NCI-H2196 treated with DMSO at 0.1 percent for 48 hours (cell line): ENCODE results near the gene GAS6.
A peak's percentile ranks its signal among the peaks of the same experiment; 100 is the strongest.

Experiments
- DNase-seq: peaks from one replicate; lab custom pipeline; 2025; ENCODE audit not compliant: unreplicated experiment; lab: John Stamatoyannopoulos, UW

Gene GAS6

DNA sequence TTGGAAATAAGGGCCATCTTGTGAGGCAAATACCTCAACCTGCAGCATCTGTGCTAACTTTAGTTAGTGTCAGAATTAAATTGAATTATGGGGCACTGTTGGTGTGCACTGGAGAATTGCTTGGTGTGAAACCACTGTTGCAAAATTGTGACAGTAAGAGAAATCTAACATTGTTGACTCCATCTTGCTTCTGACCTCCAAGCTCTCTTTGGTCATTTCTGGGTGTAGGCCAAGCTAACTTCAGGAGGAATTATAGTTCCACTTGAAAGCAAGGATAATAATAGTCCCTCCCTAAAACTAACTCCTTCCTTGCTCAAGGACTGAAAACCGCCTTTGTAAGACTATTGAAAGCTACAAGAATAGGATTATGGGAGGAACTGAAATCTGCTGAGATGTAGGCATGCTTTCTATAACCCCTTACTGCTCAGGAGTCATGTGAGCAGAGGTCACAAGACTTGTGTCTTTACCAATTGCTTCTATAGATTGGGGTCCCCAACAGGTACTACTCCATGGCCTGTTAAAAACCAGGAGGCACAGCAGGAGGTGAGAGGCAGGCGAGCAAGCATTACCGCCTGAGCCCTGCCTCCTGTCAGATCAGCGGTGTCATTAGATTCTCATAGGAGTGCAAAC lies 24.9 kb upstream of the GAS6 start:
- no peak for DNase-seq

DNA sequence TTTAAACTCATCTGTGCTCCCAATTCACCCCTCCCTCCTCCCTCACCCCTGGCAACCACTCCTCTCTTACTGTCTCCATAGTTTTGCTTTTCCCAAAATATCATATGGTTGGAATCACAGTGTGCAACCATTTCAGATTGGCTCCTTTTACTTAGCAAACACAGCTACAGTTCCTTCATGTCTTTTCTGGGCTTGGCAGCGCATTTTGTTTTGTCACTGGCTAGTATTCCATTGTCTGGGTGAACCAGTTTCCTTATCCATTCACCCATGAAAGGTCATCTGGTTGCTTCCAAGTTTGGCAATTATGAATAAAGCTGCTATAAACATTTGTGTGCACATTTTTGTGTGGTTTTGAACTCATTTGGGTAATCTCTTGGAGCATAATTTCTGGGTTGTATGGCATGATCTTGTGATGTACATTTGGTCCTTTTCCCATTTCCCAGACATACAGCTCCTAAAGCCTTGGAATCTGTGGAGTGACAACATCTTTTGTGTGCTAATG lies 23.9 kb upstream of the GAS6 start:
- DNase-seq: peak; percentile 18

DNA sequence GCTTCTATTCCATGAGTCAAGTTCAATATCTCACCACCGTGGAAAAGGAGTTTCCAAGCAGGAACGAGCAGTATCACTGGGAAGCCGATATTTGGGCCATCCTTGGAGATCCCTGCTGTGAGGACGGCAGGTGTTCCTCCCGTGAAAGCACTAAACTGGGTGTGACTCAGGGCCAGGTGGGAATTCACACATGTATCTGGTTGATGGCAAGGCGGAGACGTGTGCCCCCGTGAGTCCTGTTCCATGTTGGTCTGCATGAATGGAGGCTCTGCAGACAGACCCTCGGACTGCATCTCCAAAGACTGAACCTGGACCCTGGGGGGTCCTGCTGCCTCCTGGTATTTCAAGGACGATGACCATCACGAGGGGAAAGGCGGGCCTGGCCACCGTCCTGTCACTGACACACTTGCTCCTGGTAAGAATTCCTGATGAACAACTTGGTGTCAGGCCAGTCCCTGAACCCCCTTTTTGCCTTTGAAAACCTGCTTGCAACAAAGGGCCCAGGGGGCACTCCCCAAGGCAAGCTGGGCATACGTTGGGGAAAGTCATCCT lies 22.8 kb upstream of the GAS6 start:
- no peak for DNase-seq

DNA sequence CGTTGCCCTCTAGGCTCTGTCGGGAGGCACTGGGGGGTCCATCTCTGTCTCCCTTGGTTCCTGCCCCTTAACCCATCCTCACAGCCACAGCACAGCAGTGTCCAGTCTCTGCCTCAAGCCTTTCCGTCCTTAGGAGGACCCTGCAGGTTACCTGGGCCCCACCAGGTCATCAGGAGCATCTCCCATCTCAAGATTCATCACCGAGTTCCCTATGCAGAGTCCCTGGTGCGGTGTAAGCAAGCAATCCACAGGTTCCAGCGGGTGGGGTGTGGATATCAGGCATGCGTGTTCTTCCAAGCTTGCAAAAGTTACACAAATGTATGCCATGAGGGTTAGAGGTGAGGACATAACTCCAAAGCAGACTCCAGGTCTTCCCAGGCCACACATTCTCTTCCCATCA lies 20.9 kb upstream of the GAS6 start:
- DNase-seq: no peak

DNA sequence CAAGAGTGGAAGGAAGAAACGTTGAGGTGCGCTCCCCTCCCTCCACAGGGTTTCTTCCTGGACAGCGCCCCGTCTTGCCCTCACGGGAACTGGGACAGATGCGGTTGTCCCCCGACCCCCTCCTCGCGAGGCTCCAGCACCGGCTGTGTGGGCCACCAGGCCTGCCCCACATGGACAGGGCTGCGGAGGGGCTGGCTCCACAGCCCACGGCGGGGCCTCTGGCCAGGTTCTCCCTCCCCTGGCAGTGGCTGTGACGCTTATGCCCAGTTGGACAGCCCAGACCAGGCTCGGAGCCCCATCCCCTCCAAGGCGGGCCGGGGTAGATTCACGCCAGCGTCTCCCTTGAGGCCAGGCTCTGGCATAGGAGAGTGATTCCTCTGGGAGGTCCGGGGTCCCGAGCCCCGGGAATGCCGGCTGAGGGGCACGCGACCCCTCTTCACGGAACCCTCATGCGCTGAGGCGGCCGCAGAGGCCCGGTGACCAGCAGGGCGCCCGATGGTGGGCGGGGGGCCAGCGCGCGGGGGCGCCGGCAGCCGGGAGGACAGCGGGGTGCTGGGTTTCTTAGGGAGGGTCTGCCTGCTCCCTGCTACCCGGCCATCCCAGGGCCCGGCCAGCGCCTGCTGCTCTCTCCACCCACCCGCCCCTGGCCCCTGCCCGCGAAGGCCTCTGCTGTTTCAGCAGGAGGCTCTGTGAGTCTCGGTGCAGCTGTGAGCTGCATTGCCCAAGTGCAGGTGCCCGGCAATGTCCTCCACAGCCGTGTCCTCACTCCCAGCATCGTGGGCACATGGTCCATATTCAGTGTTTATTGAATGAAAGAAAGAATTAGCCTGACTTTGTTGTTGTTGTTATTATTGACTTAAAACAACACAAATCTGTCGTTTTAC lies 20.3 kb upstream of the GAS6 start:
- DNase-seq: no peak

DNA sequence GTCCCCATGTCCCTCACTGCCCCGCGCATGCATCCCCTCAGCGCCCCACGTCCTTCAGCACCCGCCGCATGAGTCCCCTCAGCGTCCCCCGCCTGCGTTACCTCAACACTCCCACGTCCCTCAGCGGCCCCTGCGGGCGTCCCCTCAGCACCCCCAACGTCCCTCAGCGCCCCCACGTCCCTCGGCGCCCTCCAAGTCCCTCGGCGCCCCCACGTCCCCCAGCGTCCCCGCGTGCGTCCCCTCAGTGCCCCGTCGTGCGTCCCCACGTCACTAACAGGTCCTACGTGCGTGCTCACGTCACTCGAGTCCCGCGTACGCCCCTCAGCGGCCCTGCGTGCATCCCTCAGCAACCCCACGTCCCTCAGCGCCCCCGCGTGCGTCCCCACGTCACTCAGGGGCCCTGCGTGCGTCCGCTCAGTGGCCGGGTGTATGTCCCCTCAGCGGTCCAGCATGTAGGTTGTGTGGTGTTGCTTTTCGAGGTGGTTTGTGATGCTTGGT lies 19.5 kb upstream of the GAS6 start:
- no peak for DNase-seq

DNA sequence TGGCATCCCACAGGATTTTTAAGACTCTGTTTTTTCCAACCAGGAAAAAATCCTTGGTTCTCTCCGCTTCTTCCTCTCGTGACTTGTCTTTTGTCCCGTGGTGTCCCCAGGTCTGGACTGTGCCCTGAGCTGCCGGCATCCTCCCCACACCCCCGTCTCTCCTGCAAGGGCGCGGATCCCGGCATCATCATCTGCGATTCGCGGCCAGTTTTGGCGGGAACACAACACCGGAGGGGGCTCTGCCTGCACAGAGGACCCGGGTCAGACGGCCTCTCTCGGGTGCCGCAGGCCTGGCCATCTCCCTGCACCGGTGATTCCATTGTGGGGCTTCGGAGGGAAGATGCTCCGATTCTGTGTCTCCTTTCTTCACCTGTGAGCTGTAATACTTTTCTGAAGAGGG lies 18.8 kb upstream of the GAS6 start:
- no peak for DNase-seq

DNA sequence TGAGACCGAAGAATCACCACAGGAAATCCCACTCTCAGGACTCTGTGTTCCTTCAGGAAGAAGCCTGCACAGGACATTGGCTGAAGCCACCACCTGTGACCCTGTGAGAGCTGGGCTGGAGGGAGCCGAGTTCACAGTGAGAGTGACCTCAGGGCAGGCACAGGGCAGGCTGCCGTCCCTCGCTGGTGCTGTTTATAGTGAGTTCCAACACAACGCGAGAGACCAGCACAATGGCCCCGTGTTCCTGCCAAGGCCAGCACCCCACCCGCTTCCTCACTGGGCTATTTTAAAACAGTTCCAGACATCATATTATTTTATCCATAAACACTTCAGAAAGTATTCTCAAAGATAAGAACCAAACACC lies 18.4 kb upstream of the GAS6 start:
- DNase-seq: no peak

DNA sequence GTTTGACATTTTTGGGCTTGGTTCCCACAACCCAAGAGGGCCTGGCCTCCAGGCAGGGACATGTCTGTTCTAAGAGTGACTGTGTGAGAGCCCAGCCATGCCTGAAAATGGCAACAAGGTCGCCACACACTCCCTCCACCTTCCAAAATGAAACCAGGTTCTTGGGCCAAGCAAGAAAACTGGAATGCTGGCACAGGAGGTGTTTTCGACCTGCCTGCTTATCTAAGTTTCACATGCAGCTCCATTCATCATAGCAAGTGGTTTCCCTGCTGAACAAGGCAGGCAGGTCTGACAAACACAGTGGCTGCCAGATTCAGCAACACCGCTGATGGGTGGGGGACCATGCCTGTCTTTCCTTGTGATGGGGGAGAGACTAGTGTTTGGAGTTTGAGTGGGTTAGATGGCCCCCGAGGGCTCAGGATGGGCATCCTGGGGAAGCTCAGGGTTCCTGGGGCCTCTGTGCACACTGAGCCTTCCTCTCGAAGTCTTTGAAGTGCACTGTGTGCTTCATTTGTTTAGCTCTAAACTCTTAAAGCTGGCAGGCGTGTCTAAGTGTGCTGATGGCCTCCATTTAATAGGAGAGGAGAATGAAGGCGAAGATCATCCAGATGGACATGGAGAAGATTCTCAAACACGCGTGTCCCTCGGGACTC lies 17.9 kb upstream of the GAS6 start:
- no peak for DNase-seq

DNA sequence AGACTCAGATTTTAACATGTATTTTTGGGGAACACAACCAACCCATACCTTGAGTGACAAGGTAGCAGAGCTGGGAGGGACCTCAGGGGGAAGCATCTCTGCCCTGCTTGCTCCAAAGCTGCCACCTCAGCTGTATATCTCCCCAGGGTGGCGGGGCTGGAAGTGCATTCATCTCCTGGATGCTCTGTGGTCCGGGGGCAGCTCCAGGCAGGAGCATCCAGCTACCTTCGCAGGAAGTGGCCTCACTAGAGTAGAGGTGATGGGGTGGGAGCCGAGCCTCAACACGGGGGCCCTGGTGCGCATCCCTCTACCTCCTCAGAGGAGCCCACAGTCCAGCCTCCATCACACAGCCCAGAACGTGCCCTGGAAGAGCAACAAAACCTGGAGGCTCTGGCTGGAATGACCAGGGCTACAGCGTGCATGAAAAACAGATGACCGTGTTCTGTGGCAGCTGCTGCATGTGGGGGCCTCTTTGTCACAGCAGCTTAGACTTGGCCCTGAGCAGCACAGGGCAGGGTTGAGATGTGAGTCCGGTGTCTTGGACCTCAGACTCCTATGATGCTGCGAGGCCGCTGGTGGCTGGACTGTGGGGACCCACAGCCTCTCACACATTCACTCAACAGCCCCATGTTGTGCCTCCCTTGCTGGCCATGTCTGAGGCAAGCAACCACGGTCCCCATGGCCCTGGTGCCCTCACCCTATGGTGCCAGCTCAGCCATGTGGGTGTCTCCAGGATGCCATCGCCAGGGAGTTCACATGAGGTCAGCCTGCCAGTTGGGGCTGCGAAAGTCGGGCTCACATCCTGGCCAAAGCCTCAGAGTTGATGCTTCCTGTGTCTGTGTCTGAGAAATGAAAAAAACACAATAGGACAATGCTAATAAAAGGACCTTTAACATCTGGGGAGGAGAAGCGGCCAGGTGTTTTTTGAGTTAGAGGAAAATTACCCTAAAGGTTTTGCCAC lies 17.1 kb upstream of the GAS6 start:
- DNase-seq: no peak

DNA sequence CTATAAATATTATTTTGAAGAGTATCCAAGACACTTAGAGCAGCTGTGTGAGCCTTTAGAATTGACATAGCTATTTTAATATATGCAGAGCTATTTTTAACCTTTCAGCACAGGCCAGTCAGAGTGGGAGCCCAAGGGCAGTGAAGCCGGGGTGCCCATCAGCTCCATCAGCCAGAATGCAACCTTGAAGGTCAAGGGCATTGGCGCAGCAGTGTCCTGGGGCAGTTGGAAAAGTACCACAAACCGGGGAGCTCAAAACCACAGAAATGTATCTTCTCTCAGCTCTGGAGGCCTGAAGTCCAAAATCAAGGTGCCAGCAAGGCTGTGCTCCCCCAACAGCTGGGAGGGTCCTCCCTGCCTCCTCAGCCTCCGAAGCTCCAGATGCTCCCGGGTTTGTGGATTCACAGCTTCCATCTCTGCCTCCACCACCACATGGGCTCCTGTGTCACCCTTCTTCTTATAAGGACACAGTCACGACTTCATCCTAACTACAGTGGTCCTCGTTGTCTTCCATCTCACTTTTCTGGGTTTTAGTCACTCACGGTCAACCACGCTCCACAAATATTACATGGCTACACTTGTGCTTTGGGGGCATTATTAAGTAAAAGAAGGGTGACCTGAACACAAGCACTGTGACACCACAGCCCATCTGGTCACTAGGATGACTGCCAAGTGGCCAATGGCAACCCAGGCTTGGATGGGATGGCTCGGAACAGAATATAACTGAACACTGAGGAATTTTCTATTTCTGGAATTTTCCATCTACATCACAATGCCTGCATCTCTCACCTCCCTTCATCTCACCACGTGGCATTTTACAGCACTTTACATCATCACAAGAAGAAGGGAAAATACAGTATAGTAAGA lies 15.9 kb upstream of the GAS6 start:
- DNase-seq: no peak

DNA sequence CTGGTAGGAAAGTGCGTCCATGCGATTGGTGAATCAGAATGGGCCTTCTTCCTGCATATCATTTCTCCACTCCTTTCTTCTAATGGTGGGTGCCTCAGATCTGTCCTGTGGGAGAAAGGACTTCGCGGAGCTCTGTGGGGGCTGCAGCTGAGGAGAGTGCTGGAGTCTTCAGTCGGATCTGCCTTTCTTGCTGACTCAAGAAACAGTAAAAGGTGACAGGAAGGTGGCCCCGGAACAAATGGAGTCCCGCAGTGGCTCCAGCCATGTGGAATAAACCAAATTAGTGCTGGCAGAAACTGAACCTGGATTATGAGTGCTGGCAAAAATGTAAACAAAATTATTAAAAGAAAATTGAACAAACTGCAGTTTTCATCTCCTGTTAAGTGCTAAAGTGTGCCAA lies 15.1 kb upstream of the GAS6 start:
- DNase-seq: no peak

DNA sequence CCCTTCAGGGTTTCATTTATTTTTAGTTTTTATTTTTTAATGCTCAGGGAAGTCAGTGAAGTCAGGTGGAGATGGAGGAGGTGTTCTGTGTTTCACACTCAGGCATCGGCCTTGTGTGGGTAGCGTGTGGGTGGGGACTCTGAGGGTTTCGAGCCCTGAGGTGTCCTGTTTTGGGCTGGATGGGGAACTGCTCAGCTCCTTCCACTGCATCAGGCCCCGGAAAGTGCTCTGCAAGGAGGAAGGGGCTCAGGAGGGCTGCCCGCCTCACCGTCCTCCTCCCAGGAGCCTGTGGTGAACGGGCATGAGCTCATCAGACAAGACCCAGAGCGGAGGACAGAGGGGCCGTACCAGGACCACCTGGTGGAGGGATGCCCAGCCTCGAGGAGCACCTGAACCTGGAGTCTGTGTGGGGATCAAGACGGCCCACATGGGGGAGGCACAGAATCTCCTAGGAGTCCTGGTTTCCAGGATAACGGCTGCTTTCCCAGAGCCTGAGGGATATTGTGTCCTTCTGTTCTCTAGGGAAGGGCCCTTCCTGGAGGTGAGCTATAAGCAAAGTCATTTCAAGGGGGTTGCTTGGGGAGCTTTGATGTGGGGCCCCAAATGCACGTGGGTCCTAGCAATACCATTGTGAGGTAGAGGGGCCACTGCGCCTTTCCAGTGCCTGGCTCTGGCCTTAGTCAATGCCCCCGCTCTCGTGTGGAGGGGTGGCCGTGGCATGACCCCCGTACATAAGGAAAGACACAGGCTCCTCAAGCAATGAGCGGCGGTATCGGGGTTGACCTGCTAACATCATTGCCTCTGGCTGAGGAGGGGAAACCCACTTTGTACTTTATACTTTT lies 13.5 kb upstream of the GAS6 start:
- no peak for DNase-seq

DNA sequence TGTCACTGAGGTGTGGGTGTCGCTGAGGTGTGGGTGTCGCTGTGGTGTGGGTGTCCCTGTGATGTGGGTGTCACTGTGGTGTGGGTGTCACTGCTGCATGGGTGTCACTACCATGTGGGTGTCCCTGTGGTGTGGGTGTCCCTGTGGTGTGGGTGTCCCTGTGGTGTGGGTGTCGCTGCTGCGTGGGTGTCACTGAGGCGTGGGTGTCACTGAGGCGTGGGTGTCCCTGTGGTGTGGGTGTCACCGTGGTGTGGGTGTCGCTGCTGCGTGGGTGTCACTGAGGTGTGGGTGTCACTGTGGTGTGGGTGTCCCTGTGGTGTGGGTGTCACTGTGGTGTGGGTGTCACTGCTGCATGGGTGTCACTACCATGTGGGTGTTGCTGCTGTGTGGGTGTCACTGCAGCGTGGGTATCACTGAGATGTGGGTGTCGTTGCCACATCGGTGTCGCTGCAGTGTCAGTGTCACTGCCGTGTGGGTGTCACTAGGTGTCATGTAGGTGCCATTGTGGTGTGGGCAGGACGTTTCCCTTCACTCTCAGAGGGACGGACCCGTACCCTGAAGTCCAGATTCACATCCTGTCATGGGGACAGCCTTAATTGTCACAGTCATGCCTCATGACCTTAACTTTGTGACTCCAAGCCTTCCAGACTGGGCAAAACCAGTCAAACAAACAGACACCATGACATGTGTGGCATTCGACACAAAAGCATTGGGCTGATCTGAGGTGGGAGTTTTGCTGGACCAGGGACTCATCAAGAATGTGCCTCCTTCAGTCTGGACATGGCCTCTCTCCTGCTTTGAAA lies 12.7 kb upstream of the GAS6 start:
- DNase-seq: no peak

DNA sequence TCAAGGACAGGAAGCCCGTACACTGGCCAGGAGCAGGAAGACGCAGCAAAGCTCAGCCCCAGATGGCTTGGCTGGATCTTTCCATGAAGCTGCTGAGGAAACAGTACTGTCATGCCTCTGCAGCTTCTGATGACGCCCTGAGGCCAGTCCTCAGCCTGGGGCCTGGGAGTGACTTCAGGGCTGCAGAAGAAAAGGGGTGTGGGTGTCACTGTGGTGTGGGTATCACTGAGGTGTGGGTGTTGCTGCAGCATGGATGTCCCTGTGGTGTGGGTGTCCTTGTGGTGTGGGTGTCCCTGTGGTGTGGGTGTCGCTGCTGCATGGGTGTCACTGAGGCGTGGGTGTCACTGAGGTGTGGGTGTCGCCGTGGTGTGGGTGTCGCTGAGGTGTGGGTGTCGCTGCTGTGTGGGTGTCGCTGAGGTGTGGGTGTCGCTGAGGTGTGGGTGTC lies 12.0 kb upstream of the GAS6 start:
- no peak for DNase-seq

DNA sequence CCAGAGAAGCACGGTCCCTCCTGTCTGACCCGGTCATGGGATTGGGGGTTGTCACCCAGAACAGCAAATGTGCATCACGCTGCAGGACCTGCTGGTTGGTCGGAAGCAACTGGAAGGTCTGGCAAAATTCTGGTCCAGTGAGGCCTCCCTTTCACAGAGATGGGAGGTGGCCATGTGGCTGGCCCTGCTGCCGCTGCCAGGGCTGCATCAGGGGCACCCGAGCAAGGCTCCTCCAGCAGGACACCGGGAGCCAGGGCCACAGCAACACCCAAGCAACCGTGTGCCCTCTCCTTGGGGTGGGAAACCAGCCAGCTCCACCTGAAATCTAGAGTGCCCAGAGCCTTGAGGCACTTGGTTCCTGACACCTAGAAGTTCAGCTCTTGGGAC lies 11.5 kb upstream of the GAS6 start:
- no peak for DNase-seq

DNA sequence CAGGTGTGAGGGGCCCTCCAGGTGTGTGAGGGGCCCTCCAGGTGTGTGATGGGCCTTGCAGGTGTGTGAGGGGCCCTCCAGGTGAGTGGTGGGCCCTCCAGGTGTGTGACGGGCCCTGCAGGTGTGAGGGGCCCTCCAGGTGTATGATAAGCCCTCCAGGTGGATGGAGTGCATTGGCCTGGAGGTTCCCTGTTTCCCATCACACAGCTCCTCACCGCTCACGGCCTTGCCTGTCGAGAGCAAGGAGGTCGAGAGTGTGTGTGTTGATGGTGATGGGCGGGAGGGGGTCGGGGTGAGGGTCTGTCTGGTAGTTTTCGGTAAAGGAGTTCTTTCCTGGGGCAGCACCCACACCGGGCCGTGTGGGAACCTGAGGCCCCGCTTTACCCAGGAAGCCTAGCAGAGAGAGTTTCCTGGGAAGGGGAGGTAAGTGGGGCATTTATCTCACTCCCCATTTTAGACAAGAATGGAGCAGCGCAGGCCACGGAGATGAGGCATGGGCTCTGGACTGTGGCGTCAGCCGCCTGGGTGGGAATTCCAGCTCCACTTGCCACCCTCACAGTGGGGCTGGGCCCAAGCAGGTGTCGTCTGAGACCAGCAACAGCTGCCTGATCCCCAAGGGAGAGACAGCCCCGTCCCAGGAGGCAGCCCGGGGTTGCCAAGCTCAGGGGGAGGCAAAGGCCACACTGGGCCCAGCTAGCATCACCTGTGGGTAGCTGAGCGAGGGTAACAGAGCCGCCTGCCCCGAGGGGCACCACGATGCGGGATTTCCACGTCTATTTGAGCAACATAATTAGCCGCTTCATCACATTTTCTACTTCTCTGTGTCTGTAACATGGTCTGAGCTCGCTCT lies 10.9 kb upstream of the GAS6 start:
- DNase-seq: no peak
